H1 (cell line): ENCODE results near the gene TARDBP. TPM values are rescaled to one million over a fixed set of nuclear protein-coding genes. Genes with fewer than 3 reads are reported as not detected.

Experiments used
- CTCF ChIA-PET: fragments of 300-600 bp; sonication (Branson Sonifier 250); formaldehyde crosslinking; loops from one replicate; lab custom pipeline; 2021; ENCODE audit not compliant: partially characterized antibody; lab: Charles Lee
- POLR2A ChIA-PET: fragments of 300-600 bp; sonication (Branson Sonifier 250); formaldehyde crosslinking; loops from one replicate; lab custom pipeline; 2021; ENCODE audit warnings: inconsistent platforms; ENCODE audit not compliant: partially characterized antibody; lab: Charles Lee
- DNase-seq, 2 experiments: peaks; one replicate each; pipeline versions ENCODE4 v3.0.0 to v3.0.0-alpha.2; 2010 to 2022; ENCODE audit warnings: low spot score in 2 of 2, low read depth in 1 of 2, mixed read lengths in 1 of 2
- FAIRE-seq: peaks from 2 replicates; lab custom pipeline; 2011; peaks lifted over from hg19 to GRCh38; lab: Jason Lieb, UNC
- H2AFZ ChIP-seq: 2 replicates; pipeline ENCODE4 v1.8.1; 2012; ENCODE audit warnings: low read length, inconsistent platforms
- H2AK5ac ChIP-seq: 2 replicates; pipeline ENCODE4 v1.6.1; 2013; ENCODE audit warnings: low read depth, low read length
- H2BK120ac ChIP-seq: replicated peaks from 2 replicates; pipeline ENCODE3; 2013; ENCODE audit warnings: low read depth, low read length, inconsistent platforms
- H2BK12ac ChIP-seq: 2 replicates; pipeline ENCODE4 v1.6.1; 2013; ENCODE audit warnings: low read depth, low read length
- H2BK15ac ChIP-seq: 2 replicates; pipeline ENCODE4 v1.6.1; 2013; ENCODE audit warnings: low read length
- H2BK20ac ChIP-seq: 2 replicates; pipeline ENCODE4 v1.6.1; 2013; ENCODE audit warnings: low read length
- H2BK5ac ChIP-seq: 2 replicates; pipeline ENCODE4 v1.6.1; 2013; ENCODE audit warnings: low read depth, low read length
- H3K14ac ChIP-seq: 2 replicates; pipeline ENCODE4 v1.6.1; 2013; ENCODE audit warnings: inconsistent platforms; ENCODE audit not compliant: insufficient read length
- H3K18ac ChIP-seq: 2 replicates; pipeline ENCODE4 v1.6.1; 2013; ENCODE audit warnings: low read length; ENCODE audit errors: extremely low read depth
- H3K23ac ChIP-seq: 2 replicates; pipeline ENCODE4 v1.6.1; 2013; ENCODE audit warnings: inconsistent platforms; ENCODE audit not compliant: insufficient read length
- H3K23me2 ChIP-seq: 2 replicates; pipeline ENCODE4 v1.6.1; 2013; ENCODE audit warnings: low read depth, low read length
- H3K27ac ChIP-seq: 2 replicates; pipeline ENCODE4 v1.6.1; 2011; ENCODE audit warnings: low read depth, low read length, inconsistent platforms
- H3K27me3 ChIP-seq, 4 experiments: replicated peaks in 1 of 4; 1 replicate in 1 of 4; 2 replicates in 3 of 4; pipeline versions ENCODE4 v1.6.1 to v1.8.1; 2011 to 2013; ENCODE audit warnings: low read length in 3 of 4, mild to moderate bottlenecking in 3 of 4, inconsistent platforms in 2 of 4, mixed read lengths in 2 of 4, moderate library complexity in 1 of 4; ENCODE audit not compliant: control insufficient read depth in 3 of 4, insufficient read depth in 3 of 4; ENCODE audit errors: extremely low read depth in 1 of 4
- H3K36me3 ChIP-seq, 4 experiments: 2 replicates each; pipeline versions ENCODE4 v1.6.1 to v1.8.1; 2011 to 2013; ENCODE audit warnings: mild to moderate bottlenecking in 4 of 4, low read length in 3 of 4, moderate library complexity in 2 of 4, control low read depth in 1 of 4, inconsistent platforms in 1 of 4; ENCODE audit not compliant: insufficient read depth in 4 of 4, control insufficient read depth in 2 of 4
- H3K4ac ChIP-seq: replicated peaks from 2 replicates; pipeline ENCODE3; 2013; ENCODE audit warnings: low read length, low read depth, mixed read lengths, inconsistent platforms; ENCODE audit not compliant: insufficient read length
- H3K4me1 ChIP-seq, 4 experiments: replicated peaks in 1 of 4; 1 replicate in 1 of 4; 2 replicates in 3 of 4; pipeline versions ENCODE4 v1.6.1 to v1.8.1; 2011 to 2013; ENCODE audit warnings: low read length in 3 of 4, inconsistent platforms in 2 of 4, mixed read lengths in 1 of 4; ENCODE audit not compliant: insufficient read depth in 4 of 4, control insufficient read depth in 3 of 4
- H3K4me2 ChIP-seq, 2 experiments: 2 replicates each; pipeline versions ENCODE4 v1.6.1 to v1.8.1; 2011 to 2013; ENCODE audit warnings: low read depth in 2 of 2, low read length in 2 of 2, control low read depth in 1 of 2, inconsistent platforms in 1 of 2, mild to moderate bottlenecking in 1 of 2; ENCODE audit not compliant: insufficient read depth in 1 of 2
- H3K4me3 ChIP-seq, 4 experiments: fragments of 200-600, 300-600 bp in 1 of 4; sonication (generic), shearing (Covaris generic), sonication (Bioruptor Twin) in 1 of 4; 2 replicates each; pipeline versions ENCODE4 v1.5.1 to v1.8.1; 2011 to 2016; ENCODE audit warnings: low read length in 4 of 4, low read depth in 3 of 4, control low read depth in 2 of 4, inconsistent platforms in 2 of 4, mild to moderate bottlenecking in 2 of 4, mixed read lengths in 1 of 4, moderate library complexity in 1 of 4; ENCODE audit not compliant: insufficient read depth in 2 of 4; ENCODE audit errors: extremely low read depth in 1 of 4
- H3K56ac ChIP-seq: replicated peaks from 2 replicates; pipeline ENCODE3; 2013; ENCODE audit warnings: low read depth, mild to moderate bottlenecking, mixed read lengths, low read length, inconsistent platforms; ENCODE audit not compliant: insufficient read length
- H3K79me1 ChIP-seq: 2 replicates; pipeline ENCODE4 v1.6.1; 2013; ENCODE audit warnings: low read depth, low read length, control low read depth
- H3K79me2 ChIP-seq, 2 experiments: 2 replicates each; pipeline versions ENCODE4 v1.6.1 to v1.8.1; 2012 to 2013; ENCODE audit warnings: low read length in 2 of 2, mild to moderate bottlenecking in 2 of 2, inconsistent platforms in 1 of 2; ENCODE audit not compliant: insufficient read depth in 2 of 2, control insufficient read depth in 1 of 2
- H3K9ac ChIP-seq, 4 experiments: replicated peaks in 1 of 4; 1 replicate in 1 of 4; 2 replicates in 3 of 4; pipeline versions ENCODE4 v1.6.1 to v1.8.1; 2011 to 2013; ENCODE audit warnings: low read depth in 3 of 4, low read length in 3 of 4, control low read depth in 2 of 4, mild to moderate bottlenecking in 2 of 4, moderate library complexity in 2 of 4, inconsistent platforms in 1 of 4; ENCODE audit errors: extremely low read depth in 1 of 4
- H3K9me3 ChIP-seq, 2 experiments: 2 replicates each; pipeline versions ENCODE4 v1.6.1 to v1.8.1; 2012 to 2013; ENCODE audit warnings: mild to moderate bottlenecking in 2 of 2, moderate library complexity in 2 of 2, control low read depth in 1 of 2, inconsistent platforms in 1 of 2, low read depth in 1 of 2, low read length in 1 of 2, mixed read lengths in 1 of 2; ENCODE audit not compliant: insufficient read depth in 2 of 2
- H4K20me1 ChIP-seq, 2 experiments: replicated peaks in 1 of 2; 2 replicates each; pipeline versions ENCODE3 to v1.8.1; 2011 to 2013; ENCODE audit warnings: inconsistent platforms in 2 of 2, low read length in 2 of 2, mild to moderate bottlenecking in 1 of 2; ENCODE audit not compliant: insufficient read depth in 2 of 2, control insufficient read depth in 1 of 2
- H4K5ac ChIP-seq: 2 replicates; pipeline ENCODE4 v1.6.1; 2013; ENCODE audit warnings: low read length, low read depth, mixed read lengths, inconsistent platforms; ENCODE audit not compliant: insufficient read length
- H4K8ac ChIP-seq: 2 replicates; pipeline ENCODE4 v1.8.0; 2013; ENCODE audit warnings: mild to moderate bottlenecking, moderate library complexity, low read length, inconsistent platforms; ENCODE audit not compliant: insufficient read depth; ENCODE audit errors: extremely low read depth
- H4K91ac ChIP-seq: replicated peaks from 2 replicates; pipeline ENCODE3; 2013; ENCODE audit warnings: low read length, mixed read lengths, inconsistent platforms; ENCODE audit not compliant: insufficient read length
- CEBPB ChIP-seq: IDR thresholded peaks from 2 replicates; pipeline ENCODE4 v1.6.1; 2012; ENCODE audit warnings: low read depth, low read length
- NANOG ChIP-seq: IDR thresholded peaks from 2 replicates; pipeline ENCODE4 v1.6.1; 2011; ENCODE audit warnings: low read length, low read depth, mild to moderate bottlenecking, inconsistent platforms; ENCODE audit not compliant: insufficient read depth, poor library complexity, severe bottlenecking
- WGBS, 2 experiments: shearing (Covaris generic) in 1 of 2; methylation state at CpG; one replicate each; pipeline versions ENCODE4 v1.1.6 to v1.1.7; 2013 to 2015; ENCODE audit warnings: low lambda C conversion rate in 2 of 2, mixed read lengths in 2 of 2, inconsistent platforms in 1 of 2, low coverage in 1 of 2, missing lambda C conversion rate in 1 of 2; ENCODE audit not compliant: insufficient replicate concordance in 2 of 2, insufficient coverage in 1 of 2, insufficient read length in 1 of 2; ENCODE audit errors: extremely low coverage in 1 of 2, missing lambda C conversion rate in 1 of 2; 5-methylcytosine and 5-hydroxymethylcytosine counted together
- polyA plus RNA-seq, 7 experiments: library from polyadenylated mRNA; depleted of rRNA in 3 of 7; stranded (reverse) in 5 of 7; unstranded in 2 of 7; fragments of >200 nt in 5 of 7; fragments of 200-250 nt in 2 of 7; gene quantifications; 1 replicate in 5 of 7; 2 replicates in 1 of 7; 4 replicates in 1 of 7; pipeline versions ENCODE4 v1.2.1 to v1.2.3, GENCODE V29; 2011 to 2013; ENCODE audit warnings: missing spikeins in 2 of 7, mixed read lengths in 2 of 7
- total RNA-seq: library from RNA; stranded (reverse); fragmentation: NEBNext Ultra II Directional; extraction: Animal tissue kit (Norgen Biotek cat#: 25700); gene quantifications from 2 replicates; pipeline ENCODE4 v1.2.1, GENCODE V29; 2021

TARDBP gene
- total and polyA plus RNA-seq, 2 of the 8 experiments (the other 6 are each of a cell fraction or from before 2014, with no cell fraction given): 144 to 240 TPM

- Histone ChIP-seq H3K4ac (peak overlapping the region; percentile 81), H3K23ac (no peak overlapping the region), H3K4me2 (no peak overlapping the region), H2BK12ac (peak overlapping the region; percentile 88; the same call in 1 of the 2 replicates), H2AK5ac (peak overlapping the region; percentile 70; the same call in 1 of the 2 replicates), H3K23me2 (no peaks in the 10 kb centered on the region), H2BK20ac (no peak overlapping the region), H4K5ac (no peak overlapping the region), H3K9ac (no peak overlapping the region), H3K79me1 (no peaks in the 10 kb centered on the region), H3K79me2 (no peaks in the 10 kb centered on the region), H4K8ac (no peak overlapping the region; the same call in 1 of the 2 replicates), H3K4me1 (peaks cover 0 to 16% (median 10%) of the 10 kb centered on the region in 4 experiments; a peak in 6 of 7 replicates), H3K14ac (no peak overlapping the region), H2AFZ (no peak overlapping the region), H3K27me3 (no peaks in the 10 kb centered on the region), H3K27ac (no peak overlapping the region)
- WGBS, 2 experiments: 81% methylated on average over 8 of the region's 10 CpGs; no CpG with 5 or more reads in 1 of the 2 experiments
- no peak for DNase-seq
- peak; percentile 72 for TF ChIP-seq CEBPB
- no peak for TF ChIP-seq NANOG
- TF ChIP-seq, all 59 proteins: peak for 1
- peak overlapping the region; percentile 18 for H2BK15ac ChIP-seq
- H2BK5ac ChIP-seq: no peak overlapping the region
- H3K18ac ChIP-seq: no peak overlapping the region
- H3K4me3 ChIP-seq: no peak overlapping the region
- POLR2A ChIA-PET: no interaction called here
- peak overlapping the region; percentile 1 for H4K91ac ChIP-seq
- no peak overlapping the region for H3K56ac ChIP-seq
- no peaks in the 10 kb centered on the region for H4K20me1 ChIP-seq
- CTCF ChIA-PET: interaction anchor here (3.3 kb wide), 1 partner anchor 8 kb away, joined by 8 read pairs; no protein-coding TSS in a partner anchor
- H3K9me3 ChIP-seq: no peaks in the 10 kb centered on the region
- FAIRE-seq: no peak
- no peaks in the 10 kb centered on the region for H3K36me3 ChIP-seq
- no peak overlapping the region for H2BK120ac ChIP-seq
Observed at GRCh38 chr1:10965546-10966226, 46.8 kb upstream of the TARDBP start.
